Subcutaneous abdominal adipose tissue (tissue), 5 donors: Measurements from ENCODE around the gene MYCBPAP.

Source experiments
- H3K27ac ChIP-seq: one replicate; pipeline ENCODE4 v1.7.0; 2013; ENCODE audit warnings: low read depth, mild to moderate bottlenecking, inconsistent platforms, low read length, moderate library complexity
- H3K27me3 ChIP-seq, 5 donors: one replicate each; pipeline ENCODE4 v1.7.0; 2013; ENCODE audit warnings: low read length in 5 of 5, inconsistent platforms in 1 of 5; ENCODE audit not compliant: control insufficient read depth in 5 of 5, insufficient read depth in 4 of 5
- H3K36me3 ChIP-seq, 5 donors: one replicate each; pipeline ENCODE4 v1.7.0; 2013; ENCODE audit warnings: low read length in 5 of 5; ENCODE audit not compliant: control insufficient read depth in 5 of 5, insufficient read depth in 5 of 5
- H3K4me1 ChIP-seq, 5 donors: one replicate each; pipeline ENCODE4 v1.7.0; 2013; ENCODE audit warnings: low read length in 5 of 5, mild to moderate bottlenecking in 3 of 5, moderate library complexity in 1 of 5; ENCODE audit not compliant: control insufficient read depth in 5 of 5, insufficient read depth in 5 of 5
- H3K4me3 ChIP-seq, 5 donors: one replicate each; pipeline ENCODE4 v1.7.0; 2013; ENCODE audit warnings: low read length in 5 of 5, low read depth in 1 of 5
- H3K9ac ChIP-seq, 5 donors: one replicate each; pipeline ENCODE4 v1.7.0; 2013; ENCODE audit warnings: low read length in 5 of 5, mild to moderate bottlenecking in 4 of 5, moderate library complexity in 3 of 5
- H3K9me3 ChIP-seq, 5 donors: one replicate each; pipeline ENCODE4 v1.7.0; 2013; ENCODE audit warnings: low read length in 5 of 5; ENCODE audit not compliant: control insufficient read depth in 5 of 5
- donor health status: healthy.
- donor health status: healthy.
- donor health status: healthy.
- donor health status: healthy.
- donor health status: healthy.

MYCBPAP gene

GRCh38 chr17:50499270-50499669, 9.0 kb upstream of the MYCBPAP start:
- Histone ChIP-seq H3K4me3 (no peak overlapping the region), H3K9ac (no peak overlapping the region), H3K27ac (no peak overlapping the region), H3K36me3 (no peaks in the 10 kb centered on the region), H3K27me3 (no peaks in the 10 kb centered on the region), H3K4me1 (no peaks in the 10 kb centered on the region), H3K9me3 (no peaks in the 10 kb centered on the region)

GRCh38 chr17:50499721-50500120, 8.5 kb upstream of the MYCBPAP start:
- Histone ChIP-seq H3K36me3 (no peaks in the 10 kb centered on the region), H3K4me3 (no peak overlapping the region), H3K27me3 (no peaks in the 10 kb centered on the region), H3K27ac (no peak overlapping the region), H3K4me1 (no peaks in the 10 kb centered on the region), H3K9ac (no peak overlapping the region), H3K9me3 (no peaks in the 10 kb centered on the region)

GRCh38 chr17:50501054-50501453, 7.2 kb upstream of the MYCBPAP start:
- H3K4me3 ChIP-seq, result no peak overlapping the region
- no peaks in the 10 kb centered on the region for H3K9me3 ChIP-seq
- H3K36me3 ChIP-seq, result no peaks in the 10 kb centered on the region
- H3K27me3 ChIP-seq, result no peaks in the 10 kb centered on the region
- H3K9ac ChIP-seq, result no peak overlapping the region
- H3K27ac ChIP-seq, result no peak overlapping the region
- H3K4me1 ChIP-seq, result no peaks in the 10 kb centered on the region

GRCh38 chr17:50502301-50502990, 5.8 kb upstream of the MYCBPAP start:
- Histone ChIP-seq H3K9me3 (no peaks in the 10 kb centered on the region), H3K27me3 (no peaks in the 10 kb centered on the region), H3K36me3 (no peaks in the 10 kb centered on the region), H3K27ac (no peak overlapping the region), H3K9ac (no peak overlapping the region), H3K4me3 (no peak overlapping the region), H3K4me1 (peaks cover 0 to 1% (median under 1%) of the 10 kb centered on the region in 5 donors)

- H3K27ac ChIP-seq, result no peak overlapping the region
Measured at GRCh38 chr17:50505591-50506130, 2.6 kb upstream of the MYCBPAP start.

GRCh38 chr17:50506298-50506697, 1.9 kb upstream of the MYCBPAP start:
- Histone ChIP-seq H3K36me3 (no peaks in the 10 kb centered on the region), H3K27me3 (no peaks in the 10 kb centered on the region), H3K9me3 (no peaks in the 10 kb centered on the region), H3K27ac (no peak overlapping the region), H3K9ac (no peak overlapping the region), H3K4me3 (no peak overlapping the region), H3K4me1 (peaks cover 0 to 17% (median 15%) of the 10 kb centered on the region in 5 donors)

More at GRCh38 chr17:50505591-50506130, 2.6 kb upstream of the MYCBPAP start:
- H3K4me3 ChIP-seq, result no peak overlapping the region
- H3K9me3 ChIP-seq, result no peaks in the 10 kb centered on the region
- H3K36me3 ChIP-seq, result no peaks in the 10 kb centered on the region
- no peaks in the 10 kb centered on the region for H3K27me3 ChIP-seq
- no peak overlapping the region for H3K9ac ChIP-seq
- peaks cover 0 to 17% (median 15%) of the 10 kb centered on the region in 5 donors for H3K4me1 ChIP-seq

GRCh38 chr17:50508573-50509460, 578 bp downstream of the MYCBPAP start:
- H3K4me1 ChIP-seq, result peaks cover 0 to 17% (median 15%) of the 10 kb centered on the region in 5 donors
- peak overlapping the region; percentile 70 to 75 (median 72) for H3K4me3 ChIP-seq
- H3K36me3 ChIP-seq, result no peaks in the 10 kb centered on the region
- peak overlapping the region; percentile 57 for H3K27ac ChIP-seq
- H3K9me3 ChIP-seq, result no peaks in the 10 kb centered on the region
- peak overlapping the region; percentile 10 to 83 (median 81) for H3K9ac ChIP-seq
- H3K27me3 ChIP-seq, result no peaks in the 10 kb centered on the region

GRCh38 chr17:50511058-50511457, 2.8 kb downstream of the MYCBPAP start:
- H3K27ac ChIP-seq, result no peak overlapping the region
- H3K4me3 ChIP-seq, result no peak overlapping the region
- H3K9ac ChIP-seq, result no peak overlapping the region
- H3K36me3 ChIP-seq, result no peaks in the 10 kb centered on the region
- no peaks in the 10 kb centered on the region for H3K9me3 ChIP-seq
- peaks cover 0 to 34% (median 27%) of the 10 kb centered on the region in 5 donors for H3K4me1 ChIP-seq
- H3K27me3 ChIP-seq, result no peaks in the 10 kb centered on the region

- Histone ChIP-seq H3K9me3 (no peaks in the 10 kb centered on the region), H3K4me1 (peaks cover 0 to 28% (median 21%) of the 10 kb centered on the region in 5 donors), H3K27ac (no peak overlapping the region), H3K36me3 (no peaks in the 10 kb centered on the region), H3K27me3 (no peaks in the 10 kb centered on the region), H3K4me3 (no peak overlapping the region), H3K9ac (no peak overlapping the region)
Measured at GRCh38 chr17:50513495-50513894, 5.3 kb downstream of the MYCBPAP start.

GRCh38 chr17:50514388-50514787, 6.1 kb downstream of the MYCBPAP start:
- H3K36me3 ChIP-seq, result no peaks in the 10 kb centered on the region

More at GRCh38 chr17:50514388-50514787, 6.1 kb downstream of the MYCBPAP start:
- H3K27ac ChIP-seq, result no peak overlapping the region
- H3K4me3 ChIP-seq, result no peak overlapping the region
- H3K9me3 ChIP-seq, result no peaks in the 10 kb centered on the region
- H3K4me1 ChIP-seq, result peaks cover 0 to 20% (median 13%) of the 10 kb centered on the region in 5 donors
- no peaks in the 10 kb centered on the region for H3K27me3 ChIP-seq
- H3K9ac ChIP-seq, result no peak overlapping the region
